ENCODE measurements around the gene HES2. TPM values are rescaled to one million over a fixed set of nuclear protein-coding genes. Genes with fewer than 3 reads are reported as not detected.

HES2 gene
- total RNA-seq, 1 experiment from 2014 or later: 1.2 TPM

DNA sequence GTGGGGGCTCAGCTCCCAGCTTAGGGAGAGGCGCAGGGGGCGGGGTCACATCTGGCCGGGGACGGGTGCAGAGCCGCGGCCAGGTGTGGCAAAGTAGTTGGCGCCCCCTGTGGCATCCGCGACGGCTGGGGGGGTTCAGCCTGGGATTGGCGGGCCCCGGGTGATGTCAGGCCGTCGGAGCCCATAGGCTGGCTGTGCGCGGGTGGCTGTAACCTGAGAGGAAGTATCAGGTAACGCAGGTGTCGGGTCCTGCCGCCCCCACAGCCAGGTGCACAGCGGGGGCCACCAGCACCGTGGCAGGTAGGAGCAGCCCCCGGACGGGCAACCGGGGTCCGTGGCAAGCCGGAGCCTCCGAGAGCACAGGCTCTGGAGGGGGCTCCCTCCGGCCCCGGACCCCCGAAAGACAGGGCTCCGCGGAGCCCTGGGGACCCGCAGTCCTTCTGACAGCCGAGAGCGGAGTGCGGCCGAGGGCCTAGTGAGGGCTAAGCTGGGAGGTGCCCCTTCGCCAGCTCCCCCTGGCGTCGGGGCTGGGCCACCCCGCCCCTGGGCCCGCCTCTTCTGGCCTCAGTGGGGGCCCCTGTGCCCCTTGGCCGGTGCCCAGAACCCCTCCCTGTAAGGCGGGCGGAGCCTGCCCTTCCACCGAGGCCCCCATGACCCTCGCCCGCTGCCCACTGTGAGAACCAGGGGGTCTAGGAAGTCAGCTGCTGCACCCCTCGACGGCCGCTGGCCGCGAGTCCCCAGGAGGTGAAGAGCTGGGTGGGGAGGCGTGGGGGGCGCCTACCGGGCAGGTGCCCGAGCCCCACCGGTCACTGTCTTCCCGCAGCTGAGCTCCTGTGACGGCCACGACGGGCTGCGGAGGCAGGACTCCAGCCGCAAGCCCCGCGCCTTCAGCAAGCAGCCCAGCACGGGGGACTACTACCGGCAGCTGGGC, 28.4 kb upstream of the HES2 start:
- H2AFZ ChIP-seq (ENCODE audit: low read length): no peak overlapping the region
- no peaks in the 10 kb centered on the region; the same call in 1 of the 2 replicates for H3K4me1 ChIP-seq (ENCODE audit: insufficient read depth, low read length)
- peak overlapping the region in 1 of 3 experiments; percentile 91; a peak in 2 of 7 replicates for H3K27ac Mint-ChIP-seq
- H4K5ac ChIP-seq (ENCODE audit: insufficient read length, low read depth, low read length): no peak overlapping the region
- H3K56ac ChIP-seq (ENCODE audit: insufficient read length, low read depth, low read length): no peak overlapping the region
- TF ChIP-seq, protein P1, sequence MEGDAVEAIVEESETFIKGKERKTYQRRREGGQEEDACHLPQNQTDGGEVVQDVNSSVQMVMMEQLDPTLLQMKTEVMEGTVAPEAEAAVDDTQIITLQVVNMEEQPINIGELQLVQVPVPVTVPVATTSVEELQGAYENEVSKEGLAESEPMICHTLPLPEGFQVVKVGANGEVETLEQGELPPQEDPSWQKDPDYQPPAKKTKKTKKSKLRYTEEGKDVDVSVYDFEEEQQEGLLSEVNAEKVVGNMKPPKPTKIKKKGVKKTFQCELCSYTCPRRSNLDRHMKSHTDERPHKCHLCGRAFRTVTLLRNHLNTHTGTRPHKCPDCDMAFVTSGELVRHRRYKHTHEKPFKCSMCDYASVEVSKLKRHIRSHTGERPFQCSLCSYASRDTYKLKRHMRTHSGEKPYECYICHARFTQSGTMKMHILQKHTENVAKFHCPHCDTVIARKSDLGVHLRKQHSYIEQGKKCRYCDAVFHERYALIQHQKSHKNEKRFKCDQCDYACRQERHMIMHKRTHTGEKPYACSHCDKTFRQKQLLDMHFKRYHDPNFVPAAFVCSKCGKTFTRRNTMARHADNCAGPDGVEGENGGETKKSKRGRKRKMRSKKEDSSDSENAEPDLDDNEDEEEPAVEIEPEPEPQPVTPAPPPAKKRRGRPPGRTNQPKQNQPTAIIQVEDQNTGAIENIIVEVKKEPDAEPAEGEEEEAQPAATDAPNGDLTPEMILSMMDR (conservative IDR thresholded peaks at IDR 0.05): peak; percentile 52
- no peak overlapping the region for H3K18ac ChIP-seq (ENCODE audit: insufficient read length, low read depth, low read length)
- no peaks in the 10 kb centered on the region for H3K9me3 ChIP-seq (ENCODE audit: control insufficient read depth, low read depth, low read length)
- no peak overlapping the region for H2BK20ac ChIP-seq (ENCODE audit: low read depth, low read length, poor library complexity, severe bottlenecking)
- no peak overlapping the region for H3K27ac ChIP-seq (ENCODE audit: insufficient read length, low read depth, low read length)
- H3K9ac ChIP-seq (ENCODE audit: extremely low read depth, insufficient read length, low read length): no peak overlapping the region
- WGBS (ENCODE audit: extremely low coverage, insufficient read length, low lambda C conversion rate): no CpG with 5 or more reads among the region's 68 CpGs
- peak overlapping the region; percentile 35 for H3K4me2 ChIP-seq (ENCODE audit: insufficient read depth, insufficient read length, low read length)
- no peaks in the 10 kb centered on the region for H3K9me3 Mint-ChIP-seq
- peaks cover 0 to under 1% (median 0%) of the 10 kb centered on the region in 3 experiments; a peak in 2 of 7 replicates for H3K36me3 Mint-ChIP-seq (ENCODE audit: insufficient read depth in 1 of 3, low read depth in 3 of 3)
- H3T11ph ChIP-seq (ENCODE audit: low read length): no peak overlapping the region
- no peaks in the 10 kb centered on the region for H3K79me1 ChIP-seq (ENCODE audit: insufficient read depth, low read depth, low read length, poor library complexity, severe bottlenecking)
- no peaks in the 10 kb centered on the region for H3K27me3 ChIP-seq (ENCODE audit: insufficient read depth, low read length)
- no peaks in the 10 kb centered on the region for H4K20me1 ChIP-seq (ENCODE audit: control insufficient read depth, insufficient read depth, insufficient read length)
- no peak overlapping the region for H2BK15ac ChIP-seq (ENCODE audit: low read depth, low read length)
- H2BK5ac ChIP-seq (ENCODE audit: insufficient read length, low read length): no peak overlapping the region
- H2AK5ac ChIP-seq (ENCODE audit: insufficient read length, low read length): no peak overlapping the region
- peaks cover 2% of the 10 kb centered on the region for H3K23me2 ChIP-seq (ENCODE audit: insufficient read length, low read depth, low read length, poor library complexity, severe bottlenecking)
- no peaks in the 10 kb centered on the region for H3K79me2 ChIP-seq (ENCODE audit: insufficient read depth, low read length)
- no peak overlapping the region for H3K4ac ChIP-seq (ENCODE audit: low read depth, low read length)
- 0 out of 2 replicates have a peak overlapping the region, but pooled peaks have one; percentile 30 for H3K14ac ChIP-seq (ENCODE audit: insufficient read depth, low read length)
- no peak overlapping the region for H4K91ac ChIP-seq (ENCODE audit: insufficient read length, low read depth, low read length)
- no peak overlapping the region for H2BK12ac ChIP-seq (ENCODE audit: insufficient read length, low read depth, low read length)
- no peak overlapping the region for H3K23ac ChIP-seq (ENCODE audit: insufficient read length, low read depth, low read length)
- no peak overlapping the region for H2BK120ac ChIP-seq (ENCODE audit: low read depth, low read length, poor library complexity, severe bottlenecking)
- peaks cover 2% of the 10 kb centered on the region for H3K27me3 Mint-ChIP-seq (ENCODE audit: low read depth)
- H3K4me1 Mint-ChIP-seq: peaks cover 21 to 37% of the 10 kb centered on the region in 2 experiments
- peak overlapping the region; percentile 69 to 80 for H3K4me3 Mint-ChIP-seq
- no peak overlapping the region for H4K8ac ChIP-seq (replicated peaks; ENCODE audit: insufficient read length, low read depth, low read length)
- peak; percentile 98 for DNase-seq
